GM12872 (cell line): ENCODE results near the gene ASPSCR1.

ENCODE experiments used
- CTCF ChIP-seq: IDR thresholded peaks from 3 replicates; pipeline ENCODE4 v1.5.1; 2011; ENCODE audit warnings: low read depth, mild to moderate bottlenecking, low read length, moderate library complexity; ENCODE audit not compliant: insufficient read depth

The ASPSCR1 gene

GRCh38 chr17:82031885-82032627 is 54.6 kb downstream of the ASPSCR1 start:
- no peak for TF ChIP-seq CTCF

DNA sequence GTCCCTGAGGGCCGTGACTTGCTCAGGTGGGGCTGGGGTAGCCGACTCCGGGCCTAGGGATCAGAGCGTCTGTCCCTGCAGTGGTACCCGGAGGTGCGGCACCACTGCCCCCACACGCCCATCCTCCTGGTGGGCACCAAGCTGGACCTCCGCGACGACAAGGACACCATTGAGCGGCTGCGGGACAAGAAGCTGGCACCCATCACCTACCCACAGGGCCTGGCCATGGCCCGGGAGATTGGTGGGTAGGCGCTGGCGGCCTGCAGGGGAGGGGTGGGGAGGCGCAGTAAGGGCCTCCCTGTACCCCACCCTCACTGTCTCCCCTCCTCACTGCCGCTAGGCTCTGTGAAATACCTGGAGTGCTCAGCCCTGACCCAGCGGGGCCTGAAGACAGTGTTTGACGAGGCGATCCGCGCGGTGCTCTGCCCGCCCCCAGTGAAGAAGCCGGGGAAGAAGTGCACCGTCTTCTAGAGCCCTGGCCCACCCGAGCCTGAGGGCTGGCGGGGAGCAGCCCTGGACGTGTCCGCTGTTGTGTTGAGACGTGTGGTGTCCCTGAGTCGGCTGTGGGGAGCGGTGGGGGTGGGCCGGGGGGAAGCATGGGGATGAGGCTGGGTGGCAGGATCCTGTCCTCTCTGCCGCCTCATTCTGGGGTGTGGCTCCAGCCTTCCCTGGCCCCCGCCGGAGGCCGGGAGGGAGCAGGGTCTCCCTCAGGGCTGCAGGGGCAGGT is 56.1 kb downstream of the ASPSCR1 start:
- no peak for TF ChIP-seq CTCF

- no peak for TF ChIP-seq CTCF
Observed at GRCh38 chr17:82034371-82035011, 57.1 kb downstream of the ASPSCR1 start.

- TF ChIP-seq CTCF: no peak
Observed at GRCh38 chr17:82035488-82035887, 58.1 kb downstream of the ASPSCR1 start.

DNA sequence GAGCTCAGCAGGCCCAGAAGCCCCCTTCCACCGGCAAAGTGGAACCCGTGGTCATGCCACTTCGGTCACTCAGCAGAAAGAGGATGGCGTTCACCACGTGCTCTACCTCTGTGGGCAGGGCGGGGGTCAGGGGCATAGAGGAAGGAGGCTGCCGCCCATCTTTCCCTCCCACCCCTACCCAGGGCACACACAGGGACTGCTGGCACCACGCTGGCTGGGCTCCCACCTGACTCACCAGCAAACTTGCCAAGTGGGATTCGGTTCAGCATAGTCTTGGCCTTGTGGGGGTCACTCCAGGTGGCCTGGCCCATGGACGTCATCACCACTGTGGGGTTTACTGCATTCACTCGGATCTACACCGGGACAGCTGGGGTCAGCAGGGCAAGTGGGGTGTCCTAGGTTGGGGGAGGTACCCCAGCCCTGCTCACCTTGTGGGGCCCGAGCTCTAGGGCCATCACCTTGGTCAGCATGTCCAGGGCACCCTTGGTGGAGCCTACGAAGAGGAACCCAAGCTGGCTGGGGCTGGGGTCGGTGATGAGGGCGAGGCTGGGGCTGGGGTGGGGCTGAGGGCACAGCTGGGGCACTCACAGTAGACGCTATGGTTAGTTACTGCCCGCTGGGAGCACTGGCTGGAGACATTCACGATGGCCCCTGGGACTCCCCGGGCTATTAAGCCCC is 58.7 kb downstream of the ASPSCR1 start:
- TF ChIP-seq CTCF: no peak

- no peak for TF ChIP-seq CTCF
Observed at GRCh38 chr17:82036634-82037091, 59.2 kb downstream of the ASPSCR1 start.
